SU-DHL-6 (cell line): ENCODE data around the gene GAS7.

Experiments used
- EZH2phosphoT487 ChIP-seq: fragments of 200-600 bp; sonication (generic), shearing (Covaris generic); conservative IDR thresholded peaks from 2 replicates; pipeline ENCODE4 v1.6.1; 2018; ENCODE audit warnings: mild to moderate bottlenecking, antibody characterized with exemption, low read length, moderate library complexity, mixed read lengths
- TF ChIP-seq, protein P1 (sequence below): fragments of 200-600 bp; sonication (generic); IDR thresholded peaks from one replicate; pipeline ENCODE4 v1.5.1; 2017; ENCODE audit warnings: antibody characterized with exemption, mild to moderate bottlenecking, low read length, moderate library complexity; ENCODE audit not compliant: insufficient read depth, poor library complexity, severe bottlenecking

DNA sequence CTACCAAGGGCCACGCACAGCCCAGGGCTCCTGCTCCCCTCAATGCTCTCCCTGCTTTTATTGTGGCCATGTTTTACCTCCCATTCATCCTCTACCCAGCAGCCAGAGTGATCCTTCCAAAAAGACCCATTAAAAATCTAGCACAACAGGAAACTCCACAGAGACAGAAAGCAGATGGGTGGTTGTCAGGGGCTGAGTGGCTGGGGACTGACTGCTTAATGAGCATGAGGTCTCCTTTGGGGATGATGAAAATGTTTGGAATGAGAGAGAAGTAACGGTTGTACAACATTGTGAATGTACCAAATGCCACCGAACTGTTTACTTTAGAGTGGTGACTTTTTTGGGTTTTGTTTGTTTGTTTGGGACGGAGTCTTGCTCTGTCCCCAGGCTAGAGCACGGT lies 107.4 kb downstream of the GAS7 start:
- TF ChIP-seq, protein P1, sequence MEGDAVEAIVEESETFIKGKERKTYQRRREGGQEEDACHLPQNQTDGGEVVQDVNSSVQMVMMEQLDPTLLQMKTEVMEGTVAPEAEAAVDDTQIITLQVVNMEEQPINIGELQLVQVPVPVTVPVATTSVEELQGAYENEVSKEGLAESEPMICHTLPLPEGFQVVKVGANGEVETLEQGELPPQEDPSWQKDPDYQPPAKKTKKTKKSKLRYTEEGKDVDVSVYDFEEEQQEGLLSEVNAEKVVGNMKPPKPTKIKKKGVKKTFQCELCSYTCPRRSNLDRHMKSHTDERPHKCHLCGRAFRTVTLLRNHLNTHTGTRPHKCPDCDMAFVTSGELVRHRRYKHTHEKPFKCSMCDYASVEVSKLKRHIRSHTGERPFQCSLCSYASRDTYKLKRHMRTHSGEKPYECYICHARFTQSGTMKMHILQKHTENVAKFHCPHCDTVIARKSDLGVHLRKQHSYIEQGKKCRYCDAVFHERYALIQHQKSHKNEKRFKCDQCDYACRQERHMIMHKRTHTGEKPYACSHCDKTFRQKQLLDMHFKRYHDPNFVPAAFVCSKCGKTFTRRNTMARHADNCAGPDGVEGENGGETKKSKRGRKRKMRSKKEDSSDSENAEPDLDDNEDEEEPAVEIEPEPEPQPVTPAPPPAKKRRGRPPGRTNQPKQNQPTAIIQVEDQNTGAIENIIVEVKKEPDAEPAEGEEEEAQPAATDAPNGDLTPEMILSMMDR: no peak
- no peak for TF ChIP-seq EZH2phosphoT487
